ENCODE results near the gene EN2.

Gene EN2

DNA sequence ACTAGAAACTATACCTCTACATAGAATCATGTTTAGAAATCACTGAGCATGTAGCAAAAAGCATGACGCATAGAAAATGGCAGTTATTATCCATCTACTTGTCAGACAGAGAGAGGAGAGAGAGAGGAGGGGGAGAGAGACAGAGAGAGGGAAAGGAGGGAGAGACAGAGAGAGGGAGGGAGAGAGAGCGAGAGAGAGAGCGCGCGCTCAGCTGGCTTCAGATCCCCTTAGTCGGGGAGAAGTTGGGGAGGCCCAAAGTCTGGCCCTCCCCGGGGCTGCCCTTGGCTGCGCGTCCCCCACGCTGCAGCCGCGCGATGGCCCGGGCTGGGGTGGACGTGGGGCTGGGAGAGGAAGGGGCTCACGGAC lies 51.4 kb downstream of the EN2 start:
- DNase-seq (ENCODE audit: low spot score), result no peak

- DNase-seq (ENCODE audit: low spot score), result no peak
These were observed 52.0 kb downstream of the EN2 start for GRCh38 chr7:155509725-155510551.

DNA sequence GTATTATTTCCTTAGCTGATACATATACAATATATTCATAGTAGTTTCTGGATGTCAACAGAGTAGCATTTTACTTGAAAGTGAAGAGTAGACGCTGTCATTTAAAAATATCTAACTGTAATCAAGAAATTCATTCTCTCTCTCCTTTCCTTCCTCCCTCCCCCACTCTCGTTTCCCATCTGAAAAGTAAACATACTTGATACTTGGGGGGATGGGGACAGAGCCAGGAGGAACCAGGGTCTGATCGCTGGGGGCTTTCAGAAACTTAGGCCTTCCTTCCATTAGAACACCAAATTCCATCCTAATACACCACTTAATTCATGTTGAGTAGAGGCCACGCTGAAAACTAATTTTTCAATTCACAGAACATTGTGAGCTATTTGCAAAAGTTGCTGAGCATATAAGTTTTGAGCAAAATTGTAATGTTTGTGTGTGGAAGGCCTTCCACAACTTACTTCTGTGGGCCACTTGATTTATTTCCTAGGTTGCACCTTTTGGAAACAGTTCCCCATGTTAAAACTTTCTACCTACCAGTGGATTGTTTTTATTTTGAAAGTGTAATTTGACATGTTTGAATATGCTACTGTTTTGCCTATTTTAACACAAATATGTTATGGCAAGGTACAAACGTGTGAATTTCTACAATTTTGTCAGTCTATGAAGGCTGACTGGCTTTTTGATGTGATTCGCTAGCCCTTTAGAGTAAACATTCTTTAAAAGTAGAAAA lies 53.2 kb downstream of the EN2 start:
- DNase-seq (ENCODE audit: low spot score), result no peak

DNA sequence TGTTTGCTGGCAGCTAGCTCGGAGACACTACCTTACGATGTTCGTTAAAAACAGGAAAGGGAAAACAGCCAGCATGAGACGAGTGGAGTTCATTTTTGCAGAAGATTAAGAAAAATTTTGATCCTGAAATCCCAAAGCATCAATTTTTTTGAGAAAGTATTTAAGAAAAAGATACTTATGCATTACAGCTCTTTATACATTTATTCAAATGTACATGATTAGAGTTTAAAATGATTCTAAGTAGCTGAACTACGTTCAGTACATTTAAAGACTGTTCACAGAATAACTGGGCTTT lies 53.7 kb downstream of the EN2 start:
- no peak for DNase-seq (ENCODE audit: low spot score)

GRCh38 chr7:155512246-155512887 lies 54.4 kb downstream of the EN2 start:
- DNase-seq (ENCODE audit: low spot score), result no peak

DNA sequence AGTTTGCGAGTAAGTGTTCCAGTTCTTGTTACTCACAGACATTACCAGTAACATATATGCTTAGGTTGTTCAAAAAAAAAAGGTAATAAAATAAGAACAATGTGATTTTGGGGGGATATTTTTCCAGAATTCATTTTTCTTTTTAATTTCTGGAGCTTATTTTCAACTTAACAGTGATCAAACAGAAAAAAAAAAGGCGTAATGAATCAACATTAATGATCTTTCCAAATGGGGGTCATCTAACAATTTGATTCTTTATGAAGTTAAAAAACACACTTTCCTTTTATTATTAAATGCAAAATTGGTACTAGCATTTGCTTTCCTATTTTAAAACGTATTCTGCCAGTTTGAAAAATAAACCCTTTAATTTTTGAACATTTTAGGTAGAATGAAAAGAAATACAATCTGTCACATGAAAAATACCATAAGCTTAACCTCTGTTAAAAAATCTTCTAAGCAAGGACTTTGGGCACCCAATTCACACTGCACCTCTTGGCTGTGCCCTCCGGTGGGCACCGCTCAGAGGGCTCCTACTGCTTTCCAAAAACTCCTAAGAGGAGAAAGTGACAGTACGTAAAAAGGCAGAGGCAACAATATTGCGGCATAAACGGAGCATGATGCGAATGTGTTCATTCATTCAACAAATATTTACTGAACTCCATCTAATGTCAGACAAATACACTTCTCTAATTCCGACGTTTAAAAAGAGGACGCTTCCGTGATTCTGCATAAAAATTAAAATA lies 55.8 kb downstream of the EN2 start:
- DNase-seq (ENCODE audit: low spot score), result no peak

DNA sequence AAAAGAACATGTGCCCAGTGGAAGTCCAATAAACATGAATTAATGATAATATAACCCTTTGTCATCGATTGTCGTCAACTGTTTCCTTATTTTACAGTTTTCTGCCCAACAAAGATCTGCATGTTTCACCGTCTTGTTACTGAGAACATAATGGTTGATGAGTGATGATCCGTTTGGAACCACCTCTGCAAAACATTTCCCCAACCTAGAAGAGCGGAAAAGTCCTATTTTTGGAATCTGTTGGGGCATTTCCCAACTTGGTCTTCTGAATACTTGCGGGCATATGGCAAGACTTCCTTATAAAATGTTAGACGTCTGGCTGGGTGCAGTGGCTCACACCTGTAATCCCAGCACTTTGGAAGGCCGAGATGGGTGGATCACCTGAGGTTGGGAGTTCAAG lies 56.4 kb downstream of the EN2 start:
- no peak for DNase-seq (ENCODE audit: low spot score)

All from pons (tissue), 1 donor.